ENCODE data around the gene BORCS5.
A peak's percentile ranks its signal among the peaks of the same experiment; 100 is the strongest.
"Not testable (repeated sequence)": the region's sequence is repeated elsewhere in the genome, so short reads cannot be mapped to it uniquely, and the experiment has no call there.

Gene BORCS5

DNA sequence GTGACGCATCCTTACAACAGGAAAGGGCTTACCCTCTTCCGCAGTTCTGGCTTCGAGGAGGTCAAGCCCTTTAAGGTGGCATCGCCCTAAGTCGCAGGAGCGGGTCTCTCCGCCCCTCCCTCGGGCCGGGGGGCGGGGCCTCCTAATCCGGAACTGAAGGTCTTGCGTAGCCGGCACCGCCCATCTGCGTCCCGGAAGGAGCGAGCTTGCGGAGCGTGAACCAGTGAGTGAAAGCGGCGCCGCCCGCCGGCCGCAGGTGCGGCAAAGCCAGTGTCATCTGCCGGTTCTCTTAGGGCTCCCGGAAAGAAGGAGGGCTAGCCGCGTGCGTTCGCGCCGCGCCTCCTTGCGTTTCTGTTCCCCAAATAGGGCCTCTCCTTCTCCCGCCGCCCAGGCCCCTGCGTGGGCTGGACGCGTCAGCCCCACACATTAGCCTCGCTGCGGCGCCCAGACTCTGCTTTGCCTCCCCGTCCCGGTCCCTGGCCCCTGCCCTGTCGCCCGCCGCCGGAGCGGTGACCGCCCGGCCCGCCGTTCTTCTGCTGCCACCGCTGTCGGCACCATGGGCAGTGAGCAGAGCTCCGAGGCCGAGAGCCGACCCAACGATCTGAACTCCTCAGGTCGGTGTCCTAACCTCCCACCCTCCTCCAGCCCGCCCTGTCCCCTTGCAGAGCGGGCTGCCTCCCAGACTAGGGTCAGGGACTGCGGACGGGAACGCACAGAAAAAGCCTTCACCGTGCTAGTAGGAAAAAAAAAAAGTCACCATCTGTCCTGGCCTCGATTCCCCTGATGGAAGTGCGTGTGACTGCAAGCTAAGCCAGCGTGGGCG is at the start of gene BORCS5:
Gene BORCS5, plus strand, starts transcription at position 183 of the 823 bp plus-strand sequence. Its CDS starts 374 bp downstream, at position 557.
- peak; percentile 97 for DNase-seq

GRCh38 chr12:12310695-12311094 is 46.2 kb upstream of the BORCS5 start:
- DNase-seq, result not testable (repeated sequence)

- no peak for DNase-seq
Measured at GRCh38 chr12:12315838-12316237, 41.0 kb upstream of the BORCS5 start.

DNA sequence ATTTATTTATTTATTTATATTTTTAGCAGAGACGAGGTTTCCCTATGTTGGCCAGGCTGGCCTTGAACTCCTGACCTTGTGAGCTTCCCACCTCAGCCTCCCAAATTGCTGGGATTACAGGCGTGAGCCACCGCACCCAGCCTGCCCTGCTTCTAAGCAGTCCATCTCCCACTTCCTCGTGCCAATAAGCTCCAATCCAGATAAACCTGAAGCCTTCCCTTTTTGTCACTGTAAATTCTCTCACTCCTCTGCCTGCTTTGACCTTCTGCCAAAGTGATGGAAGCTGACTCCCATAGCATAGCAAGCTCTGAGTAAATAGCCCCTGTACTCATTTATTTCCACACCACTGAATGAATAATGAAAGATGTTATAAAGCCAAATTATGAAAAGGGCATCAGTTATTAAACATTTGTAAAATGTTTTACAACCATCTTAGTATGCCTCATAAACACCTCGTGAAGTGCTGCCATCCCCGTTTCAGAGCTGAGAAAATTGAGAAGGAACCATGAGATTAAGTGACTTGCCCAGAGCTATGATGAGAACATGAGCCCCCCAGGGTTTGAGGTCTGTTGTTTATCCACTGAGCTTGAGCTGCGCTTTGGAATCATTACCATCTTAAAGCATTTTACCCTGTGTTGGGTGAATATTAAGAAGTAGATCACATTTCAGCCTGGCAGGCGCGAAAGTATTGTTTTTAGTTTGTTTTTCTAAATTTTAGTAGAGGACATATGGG is 37.3 kb upstream of the BORCS5 start:
- DNase-seq, result no peak

GRCh38 chr12:12323118-12323517 is 33.8 kb upstream of the BORCS5 start:
- no peak for DNase-seq

- no peak for DNase-seq
Measured at GRCh38 chr12:12323591-12323990, 33.3 kb upstream of the BORCS5 start.

DNA sequence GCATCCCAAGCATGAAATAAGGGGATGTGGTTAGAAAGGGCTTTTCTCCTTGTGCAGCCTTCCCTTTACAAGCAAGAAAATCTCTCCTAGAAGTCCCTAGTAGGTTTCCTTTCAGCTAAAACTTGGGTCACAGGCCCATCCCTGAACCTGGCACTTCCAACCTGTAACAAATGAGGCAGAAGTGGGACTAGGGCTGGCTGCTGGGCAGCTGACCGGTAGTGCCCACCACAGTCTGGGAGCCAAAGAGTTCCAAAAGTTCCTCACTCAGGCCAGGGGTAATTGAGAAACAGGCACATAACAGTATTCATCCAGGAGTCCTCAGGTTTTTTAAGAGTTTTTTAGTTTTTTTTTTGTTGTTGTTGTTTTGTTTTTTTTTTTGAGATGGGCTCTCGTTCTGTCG is 30.6 kb upstream of the BORCS5 start:
- DNase-seq, result no peak

- DNase-seq, result no peak
Measured at GRCh38 chr12:12327802-12328201, 29.1 kb upstream of the BORCS5 start.

DNA sequence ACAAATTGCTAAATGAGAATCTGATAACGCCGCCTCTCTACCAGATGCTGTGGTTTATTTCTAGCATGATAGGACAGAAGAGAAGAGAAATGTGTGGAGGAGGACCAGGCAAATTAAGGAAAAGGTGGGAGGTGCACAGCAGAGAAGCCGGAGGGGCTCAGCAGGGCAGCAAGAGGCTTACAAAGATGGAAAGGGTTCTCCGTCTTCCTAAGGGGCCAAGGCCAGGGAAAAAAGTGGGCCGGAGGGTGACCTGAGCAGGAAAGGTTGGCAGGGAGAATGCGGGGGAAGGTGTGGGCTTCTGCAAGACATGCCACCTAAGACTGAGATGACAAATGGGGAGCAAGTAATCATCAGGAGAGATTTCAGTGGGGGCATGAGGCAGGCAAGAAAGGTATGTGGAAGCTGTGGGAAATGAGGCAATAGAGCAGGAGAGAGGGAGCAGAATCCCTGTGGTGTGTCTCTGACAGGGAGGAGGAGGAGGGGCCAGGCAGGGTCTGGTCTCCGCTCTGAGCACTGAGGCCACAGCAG is 25.6 kb upstream of the BORCS5 start:
- no peak for DNase-seq

- no peak for DNase-seq
Measured at GRCh38 chr12:12331896-12332295, 25.0 kb upstream of the BORCS5 start.

- no peak for DNase-seq
Measured at GRCh38 chr12:12333407-12334366, 23.2 kb upstream of the BORCS5 start.

DNA sequence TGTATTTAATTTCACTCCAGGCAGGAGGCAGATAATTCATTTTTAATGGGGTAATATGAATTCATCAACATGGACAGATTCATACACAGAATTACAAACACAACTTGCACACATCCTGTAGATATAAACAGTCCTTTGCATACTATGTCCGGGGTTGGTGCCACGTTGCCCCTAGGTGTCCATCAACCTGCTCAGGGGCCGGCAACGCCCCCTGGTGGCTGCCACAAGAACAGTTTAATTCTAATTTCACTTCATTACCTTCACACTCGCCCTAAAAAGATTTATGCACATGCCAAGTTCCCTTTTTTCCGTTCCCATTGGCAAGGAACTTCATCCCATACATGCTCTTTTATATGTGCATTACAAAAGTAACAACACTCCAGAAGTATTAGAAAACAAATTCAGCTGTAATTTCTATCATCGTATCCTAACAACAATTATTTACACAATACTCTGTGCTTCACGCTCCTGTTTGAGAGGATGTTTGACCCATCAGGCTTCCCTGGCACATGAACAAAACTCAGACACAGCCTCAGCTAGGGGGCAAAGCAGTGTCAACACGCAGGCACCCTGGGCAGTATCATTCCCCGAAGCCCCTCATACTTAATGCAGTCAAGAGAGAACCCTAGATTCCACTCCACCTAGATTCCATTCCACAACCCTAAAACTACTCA is 22.4 kb upstream of the BORCS5 start:
- DNase-seq, result peak; percentile 37

GRCh38 chr12:12336049-12336411 is 20.8 kb upstream of the BORCS5 start:
- DNase-seq, result no peak

GRCh38 chr12:12336511-12336910 is 20.4 kb upstream of the BORCS5 start:
- DNase-seq, result no peak

DNA sequence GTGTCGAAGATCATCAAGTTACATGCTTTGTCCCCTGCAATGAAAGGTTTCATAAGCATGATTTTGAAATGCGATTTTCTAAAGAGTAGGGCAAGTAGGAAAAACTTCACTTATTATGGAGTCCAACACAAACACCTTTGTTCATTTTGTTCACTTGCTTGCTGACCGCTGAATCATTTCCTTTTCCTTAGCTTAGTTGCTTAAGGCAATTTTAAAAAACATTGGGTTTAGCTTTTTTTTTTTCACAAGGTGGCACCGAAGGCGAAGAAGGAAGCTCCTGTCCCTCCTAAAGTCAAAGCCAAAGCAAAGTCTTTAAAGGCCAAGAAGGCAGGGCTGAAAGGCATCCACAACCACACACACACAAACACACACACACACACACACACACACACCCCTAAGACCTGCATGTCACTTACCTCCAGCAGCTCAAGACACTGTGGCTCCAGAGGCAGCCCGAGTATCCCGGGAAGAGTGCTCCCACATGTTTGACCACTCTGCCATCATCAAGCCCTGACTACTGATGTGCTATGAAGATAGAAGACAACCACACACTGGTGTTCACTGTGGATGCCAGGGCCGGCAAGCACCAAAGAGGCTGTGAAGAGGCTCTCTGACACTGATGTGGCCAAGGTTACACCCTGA is 18.2 kb upstream of the BORCS5 start:
- no peak for DNase-seq

DNA sequence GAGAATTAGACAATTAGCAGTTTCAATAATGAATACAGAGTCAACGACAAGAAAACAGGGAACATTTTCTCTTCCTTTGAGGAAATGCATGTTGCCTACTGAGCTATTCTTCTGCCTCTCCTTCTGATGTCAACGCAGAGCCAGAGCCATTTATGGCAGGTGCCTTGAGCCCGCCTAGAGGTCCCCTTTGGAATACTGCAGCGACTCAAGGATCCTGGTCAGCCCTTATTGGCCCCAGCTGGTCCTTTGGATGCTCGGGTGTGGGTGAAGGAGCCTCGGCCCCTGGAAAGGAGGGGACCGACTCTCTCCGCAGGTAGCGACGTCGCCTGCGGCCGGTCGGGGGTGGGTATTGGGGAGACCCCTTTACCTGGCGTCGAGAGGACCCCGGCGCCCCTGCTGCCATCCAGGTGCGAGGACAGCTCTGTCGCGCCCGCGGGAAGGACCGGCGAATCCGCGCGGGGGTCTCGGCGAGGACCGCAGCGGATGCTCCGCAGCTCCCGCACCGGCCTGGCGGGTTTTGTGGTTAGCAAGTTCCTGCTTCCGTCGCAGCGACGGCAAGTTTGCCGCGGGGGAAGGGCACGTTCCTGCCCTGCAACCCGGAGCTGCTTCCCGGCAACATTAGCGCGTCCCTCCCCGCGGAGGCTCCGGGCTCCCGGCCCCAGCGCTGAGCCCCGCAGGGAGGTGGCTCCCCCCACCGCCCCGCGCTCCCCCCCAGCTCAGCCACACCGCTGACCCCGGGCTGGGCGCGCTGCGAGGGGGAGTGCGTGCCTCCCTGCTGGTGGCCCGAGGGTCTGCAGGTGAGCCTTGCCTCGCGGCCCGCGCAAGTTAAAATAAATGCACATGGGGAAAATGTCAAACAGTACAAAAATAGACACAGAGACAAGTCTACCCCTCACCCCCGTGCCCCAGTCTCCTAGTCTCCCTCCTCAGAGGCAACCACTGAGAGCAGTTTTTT is 6.9 kb upstream of the BORCS5 start, which contains the start of gene MANSC1:
Gene MANSC1, minus strand, starts transcription at position 532 of the 955 bp plus-strand sequence. CDS start 6,928 bp downstream, outside the sequence.
- no peak for DNase-seq

GRCh38 chr12:12350868-12351463 is 5.9 kb upstream of the BORCS5 start:
- DNase-seq, result no peak

DNA sequence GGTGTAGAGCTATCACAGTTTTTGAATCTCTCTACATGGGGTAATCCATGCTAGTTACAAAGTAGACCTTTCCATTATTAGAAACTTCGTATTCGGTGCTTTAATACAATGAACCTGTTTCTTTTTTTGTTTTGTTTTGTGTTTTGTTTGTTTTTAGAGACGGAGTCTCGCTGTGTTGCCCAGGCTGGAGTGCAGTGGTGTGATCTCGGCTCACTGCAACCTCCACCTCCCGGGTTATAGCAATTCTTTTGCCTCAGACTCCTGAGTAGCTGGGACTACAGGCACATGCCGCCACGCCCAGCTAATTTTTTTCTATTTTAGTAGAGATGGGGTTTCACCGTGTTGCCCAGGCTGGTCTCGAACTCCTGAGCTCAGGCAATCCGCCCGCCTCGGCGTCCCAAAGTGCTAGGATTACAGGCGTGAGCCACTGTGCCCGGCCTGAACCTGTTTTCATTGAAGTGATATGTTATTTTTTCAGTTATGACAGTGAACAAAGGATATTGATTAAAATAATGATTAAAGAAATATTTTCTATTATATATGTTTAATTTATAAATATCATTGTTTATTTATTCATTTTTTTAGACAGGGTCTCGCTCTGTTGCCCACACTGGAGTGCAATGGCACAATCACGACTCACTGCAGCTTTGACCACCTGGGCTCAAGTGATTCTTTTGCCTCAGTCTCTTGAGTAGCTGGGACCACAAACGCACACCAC is 5.3 kb upstream of the BORCS5 start:
- DNase-seq, result not testable (repeated sequence)

DNA sequence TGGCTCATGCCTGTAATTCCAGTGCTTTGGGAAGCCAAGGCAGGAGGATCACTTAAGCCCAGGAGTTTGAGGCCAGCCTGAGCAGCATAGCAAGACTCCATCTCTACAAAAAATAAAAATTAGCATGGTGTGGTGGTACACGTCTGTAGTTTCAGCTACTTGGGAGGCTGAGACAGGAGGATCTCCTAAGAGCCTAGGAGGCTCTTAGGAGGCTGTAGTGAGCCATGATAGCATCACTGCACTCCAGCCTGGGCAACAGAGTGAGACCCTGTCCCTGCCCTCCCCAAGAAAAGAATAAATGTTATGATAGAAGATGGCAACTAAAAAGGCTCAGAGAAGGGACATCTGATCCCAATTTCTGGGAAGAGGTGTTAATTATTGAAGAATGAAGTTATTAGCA is 3.6 kb upstream of the BORCS5 start:
- DNase-seq, result no peak

Data from activated T-cell treated with anti-CD3 and anti-CD28 coated beads for 4 hours (primary cell).